Peyer's patch (tissue), 4 donors: ENCODE data around the gene UNC13D.

Experiments
- CTCF ChIP-seq, 6 experiments: fragments of 450-650 bp in 4 of 6; fragments of 200-600 bp in 2 of 6; sonication (generic) in 1 of 6; IDR thresholded peaks; one replicate each; pipeline ENCODE4 v1.5.1; 2017 to 2019; ENCODE audit warnings: antibody characterized with exemption in 6 of 6, mild to moderate bottlenecking in 3 of 6, moderate library complexity in 1 of 6
- POLR2A ChIP-seq, 2 donors: fragments of 450-650 bp; IDR thresholded peaks; one replicate each; pipeline ENCODE4 v1.5.1; 2017; ENCODE audit warnings: antibody characterized with exemption in 2 of 2, mild to moderate bottlenecking in 2 of 2, moderate library complexity in 2 of 2

DNA sequence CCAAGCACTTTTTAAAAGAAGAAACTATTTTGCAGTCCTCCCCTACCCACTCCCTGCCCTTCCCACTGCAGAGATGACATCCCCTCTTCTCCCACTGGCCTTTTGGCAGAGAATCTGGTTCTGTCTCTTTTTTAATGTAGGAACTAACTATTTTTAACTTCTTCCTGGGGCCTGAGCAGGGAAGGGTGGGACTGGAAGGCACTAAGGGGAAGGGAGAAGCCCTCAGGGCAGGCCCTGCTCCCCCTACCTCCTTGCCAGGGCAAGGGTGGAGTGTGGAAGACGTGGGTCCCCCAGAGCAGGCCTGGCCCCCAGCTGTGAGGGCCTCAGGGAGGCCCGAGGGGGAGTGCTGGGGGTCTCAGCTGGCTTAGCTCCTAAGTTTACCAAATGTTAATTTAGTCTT lies 19.5 kb downstream of the UNC13D start:
- TF ChIP-seq CTCF (IDR thresholded peaks at IDR 0.05) (no peak), POLR2A (IDR thresholded peaks at IDR 0.05) (no peak)
